ENCODE results near the gene NDUFS6. TPM values are rescaled to one million over a fixed set of nuclear protein-coding genes. Genes with fewer than 3 reads are reported as not detected.

The NDUFS6 gene
- total and polyA plus RNA-seq, 2 donors (not counting 1 experiment from before 2014, with no cell fraction given) = 21.8 to 68.5 TPM

GRCh38 chr5:1753490-1753889 lies 47.7 kb upstream of the NDUFS6 start:
- DNase-seq (ENCODE audit: low read depth in 2 of 2) = no peak
- Histone ChIP-seq H3K4me2 (ENCODE audit: extremely low read depth, insufficient read depth, low read length) (no peak overlapping the region), H3K9me3 (ENCODE audit: control insufficient read depth, insufficient read depth, low read depth, low read length) (no peaks in the 10 kb centered on the region), H3K9ac (ENCODE audit: insufficient read depth, low read length) (no peak overlapping the region), H3K27ac (ENCODE audit: insufficient read depth, low read length) (no peak overlapping the region), H2AFZ (ENCODE audit: low read length) (no peak overlapping the region), H4K20me1 (ENCODE audit: control insufficient read depth, extremely low read depth, insufficient read depth, low read length) (no peaks in the 10 kb centered on the region), H3K36me3 (ENCODE audit: control insufficient read depth, insufficient read depth, low read length) (no peaks in the 10 kb centered on the region), H3K27me3 (ENCODE audit: control insufficient read depth, insufficient read depth, low read length) (no peaks in the 10 kb centered on the region), H3K4me3 (replicated peaks in 1 of 4; ENCODE audit: control extremely low read depth in 1 of 4, insufficient read depth in 1 of 4, low read depth in 3 of 4, low read length in 4 of 4) (no peak overlapping the region), H3K79me2 (ENCODE audit: control insufficient read depth, insufficient read depth, low read length) (no peaks in the 10 kb centered on the region), H3K4me1 (ENCODE audit: control insufficient read depth, extremely low read depth, insufficient read depth, low read length) (no peaks in the 10 kb centered on the region)
- TF ChIP-seq EZH2 (IDR thresholded peaks at IDR 0.05; ENCODE audit: low read length, missing control alignments) (no peak), CTCF (conservative IDR thresholded peaks at IDR 0.05 in 1 of 2, IDR thresholded peaks at IDR 0.05 in 1 of 2; ENCODE audit: low read depth in 1 of 2, low read length in 2 of 2) (no peak)

GRCh38 chr5:1754531-1755220 lies 46.5 kb upstream of the NDUFS6 start:
- Histone ChIP-seq H3K27me3 (ENCODE audit: control insufficient read depth, insufficient read depth, low read length) (no peaks in the 10 kb centered on the region), H4K20me1 (ENCODE audit: control insufficient read depth, extremely low read depth, insufficient read depth, low read length) (no peaks in the 10 kb centered on the region), H3K4me2 (ENCODE audit: extremely low read depth, insufficient read depth, low read length) (no peak overlapping the region), H2AFZ (ENCODE audit: low read length) (no peak overlapping the region), H3K27ac (ENCODE audit: insufficient read depth, low read length) (no peak overlapping the region), H3K4me1 (ENCODE audit: control insufficient read depth, extremely low read depth, insufficient read depth, low read length) (no peaks in the 10 kb centered on the region), H3K9me3 (ENCODE audit: control insufficient read depth, insufficient read depth, low read depth, low read length) (no peaks in the 10 kb centered on the region), H3K4me3 (replicated peaks in 1 of 4; ENCODE audit: control extremely low read depth in 1 of 4, insufficient read depth in 1 of 4, low read depth in 3 of 4, low read length in 4 of 4) (no peak overlapping the region), H3K79me2 (ENCODE audit: control insufficient read depth, insufficient read depth, low read length) (no peaks in the 10 kb centered on the region), H3K36me3 (ENCODE audit: control insufficient read depth, insufficient read depth, low read length) (no peaks in the 10 kb centered on the region), H3K9ac (ENCODE audit: insufficient read depth, low read length) (no peak overlapping the region)
- no peak for DNase-seq (ENCODE audit: low read depth in 2 of 2)
- no peak for TF ChIP-seq EZH2 (IDR thresholded peaks at IDR 0.05; ENCODE audit: low read length, missing control alignments)

- Histone ChIP-seq H3K79me2 (ENCODE audit: control insufficient read depth, insufficient read depth, low read length) (no peaks in the 10 kb centered on the region), H3K36me3 (ENCODE audit: control insufficient read depth, insufficient read depth, low read length) (no peaks in the 10 kb centered on the region), H3K27ac (ENCODE audit: insufficient read depth, low read length) (no peak overlapping the region), H4K20me1 (ENCODE audit: control insufficient read depth, extremely low read depth, insufficient read depth, low read length) (no peaks in the 10 kb centered on the region), H3K4me1 (ENCODE audit: control insufficient read depth, extremely low read depth, insufficient read depth, low read length) (no peaks in the 10 kb centered on the region), H3K27me3 (ENCODE audit: control insufficient read depth, insufficient read depth, low read length) (no peaks in the 10 kb centered on the region), H3K4me3 (replicated peaks in 1 of 4; ENCODE audit: control extremely low read depth in 1 of 4, insufficient read depth in 1 of 4, low read depth in 3 of 4, low read length in 4 of 4) (no peak overlapping the region), H2AFZ (ENCODE audit: low read length) (no peak overlapping the region), H3K4me2 (ENCODE audit: extremely low read depth, insufficient read depth, low read length) (no peak overlapping the region), H3K9ac (ENCODE audit: insufficient read depth, low read length) (no peak overlapping the region), H3K9me3 (ENCODE audit: control insufficient read depth, insufficient read depth, low read depth, low read length) (no peaks in the 10 kb centered on the region)
- DNase-seq (ENCODE audit: low read depth in 2 of 2) = no peak
- no peak for TF ChIP-seq EZH2 (IDR thresholded peaks at IDR 0.05; ENCODE audit: low read length, missing control alignments)
- TF ChIP-seq CTCF (conservative IDR thresholded peaks at IDR 0.05 in 1 of 2, IDR thresholded peaks at IDR 0.05 in 1 of 2; ENCODE audit: low read depth in 1 of 2, low read length in 2 of 2) = no peak
Observed at GRCh38 chr5:1755321-1755949, 45.8 kb upstream of the NDUFS6 start.

Data from fibroblast of lung (primary cell).